HUES64 (cell line): ENCODE measurements around the gene MRGPRF.

Experiments
- H3K27ac ChIP-seq: 2 replicates; pipeline ENCODE4 v1.7.0; 2013; ENCODE audit warnings: low read depth, low read length, inconsistent platforms
- H3K27me3 ChIP-seq: 2 replicates; pipeline ENCODE4 v1.6.1; 2013; ENCODE audit warnings: mild to moderate bottlenecking, low read length; ENCODE audit not compliant: insufficient read depth
- H3K36me3 ChIP-seq: 2 replicates; pipeline ENCODE4 v1.6.1; 2013; ENCODE audit warnings: mild to moderate bottlenecking, low read length; ENCODE audit not compliant: insufficient read depth
- H3K4me1 ChIP-seq: 2 replicates; pipeline ENCODE4 v1.6.1; 2013; ENCODE audit warnings: mild to moderate bottlenecking, low read length, moderate library complexity; ENCODE audit not compliant: insufficient read depth
- H3K4me3 ChIP-seq: 2 replicates; pipeline ENCODE4 v1.5.1; 2013; ENCODE audit warnings: mild to moderate bottlenecking, low read length, moderate library complexity
- H3K9ac ChIP-seq: 2 replicates; pipeline ENCODE4 v1.6.1; 2013; ENCODE audit warnings: mild to moderate bottlenecking, low read depth, low read length
- H3K9me3 ChIP-seq: 2 replicates; pipeline ENCODE4 v1.6.1; 2013; ENCODE audit warnings: low read depth, low read length; ENCODE audit not compliant: insufficient read depth
- WGBS: fragments of 150-250, 120-280 bp; methylation state at CpG from one replicate; pipeline ENCODE4 v1.1.7; 2013; ENCODE audit warnings: missing lambda C conversion rate; 5-methylcytosine and 5-hydroxymethylcytosine counted together

The MRGPRF gene

GRCh38 chr11:69035150-69035945 is 22.3 kb upstream of the MRGPRF start:
- no peak overlapping the region for H3K27ac ChIP-seq
- no peak overlapping the region for H3K9ac ChIP-seq
- 73% methylated on average over 21 of the region's 21 CpGs for WGBS
- no peaks in the 10 kb centered on the region for H3K27me3 ChIP-seq
- no peaks in the 10 kb centered on the region for H3K36me3 ChIP-seq
- no peaks in the 10 kb centered on the region for H3K9me3 ChIP-seq
- H3K4me1 ChIP-seq = peaks cover 4% of the 10 kb centered on the region; the same call in 1 of the 2 replicates
- H3K4me3 ChIP-seq = no peak overlapping the region

DNA sequence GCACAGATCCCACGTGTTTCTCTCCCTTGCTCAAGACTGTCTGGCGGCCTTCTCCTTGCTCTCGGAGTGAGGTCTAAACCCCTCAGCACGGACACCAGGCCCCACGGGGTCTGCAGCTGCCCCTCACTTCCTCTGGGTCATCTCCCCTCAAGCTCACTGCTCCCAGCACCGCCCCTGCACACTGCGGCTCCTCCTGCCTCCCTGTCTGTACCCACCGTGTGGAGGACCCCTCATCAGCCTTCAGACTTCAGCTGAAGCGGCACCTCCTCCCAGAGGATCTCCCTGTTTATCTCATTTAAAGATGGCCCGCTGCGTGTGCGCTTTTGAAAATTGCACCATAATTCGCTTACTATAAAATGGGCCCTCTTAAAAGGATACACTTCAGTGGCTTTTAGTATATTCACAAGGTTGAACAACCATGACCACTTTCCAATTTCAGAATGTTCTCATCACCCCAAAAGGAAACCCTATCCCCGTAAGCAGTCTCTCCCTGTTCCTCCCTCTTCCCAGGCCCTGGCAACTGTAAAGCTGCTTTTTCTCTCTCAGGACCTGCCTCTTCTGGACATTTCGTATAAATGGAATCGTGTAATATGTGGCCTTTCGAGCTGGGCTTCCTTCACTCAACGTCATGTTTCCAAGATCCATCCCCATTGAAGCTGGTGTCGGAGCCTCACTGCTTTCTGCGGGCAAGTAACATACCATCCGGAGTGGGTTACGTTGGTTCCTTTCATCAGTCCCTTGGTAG is 21.2 kb upstream of the MRGPRF start:
- WGBS = 91% methylated on average over 22 of the region's 22 CpGs
- H3K4me3 ChIP-seq = no peak overlapping the region
- H3K27me3 ChIP-seq = no peaks in the 10 kb centered on the region
- H3K27ac ChIP-seq = no peak overlapping the region
- H3K9me3 ChIP-seq = no peaks in the 10 kb centered on the region
- no peak overlapping the region for H3K9ac ChIP-seq
- peaks cover 4% of the 10 kb centered on the region; the same call in 1 of the 2 replicates for H3K4me1 ChIP-seq
- H3K36me3 ChIP-seq = no peaks in the 10 kb centered on the region

DNA sequence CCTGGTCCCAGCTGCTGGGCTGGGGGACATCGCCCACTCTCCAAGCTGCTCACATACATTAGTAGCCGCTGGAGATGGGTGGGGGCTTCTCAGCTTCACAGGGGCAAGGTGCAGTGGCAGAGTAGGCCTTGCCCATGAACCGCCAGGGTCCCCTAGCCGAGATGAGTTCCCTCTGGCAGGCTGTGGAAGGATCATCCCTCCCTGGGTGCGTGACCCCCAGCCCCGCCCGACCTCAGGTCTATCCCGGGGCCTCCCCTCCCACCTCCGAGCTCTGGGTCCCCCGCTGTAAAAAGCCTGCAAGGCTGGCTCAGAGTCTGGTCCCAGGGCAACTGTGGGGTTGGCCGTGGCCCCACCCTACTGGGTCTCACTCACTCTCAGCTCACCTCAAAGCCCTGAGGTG is 20.4 kb upstream of the MRGPRF start:
- Histone ChIP-seq H3K27me3 (no peaks in the 10 kb centered on the region), H3K36me3 (no peaks in the 10 kb centered on the region), H3K9me3 (no peaks in the 10 kb centered on the region), H3K9ac (no peak overlapping the region), H3K4me3 (no peak overlapping the region), H3K4me1 (peaks cover 4% of the 10 kb centered on the region; the same call in 1 of the 2 replicates), H3K27ac (no peak overlapping the region)
- WGBS = 88% methylated on average over 11 of the region's 11 CpGs

- H3K27me3 ChIP-seq = no peaks in the 10 kb centered on the region
- no peak overlapping the region for H3K9ac ChIP-seq
- H3K27ac ChIP-seq = no peak overlapping the region
- WGBS = 83% methylated on average over 7 of the region's 7 CpGs
- no peaks in the 10 kb centered on the region for H3K36me3 ChIP-seq
- H3K9me3 ChIP-seq = no peaks in the 10 kb centered on the region
- peaks cover 6% of the 10 kb centered on the region; the same call in 1 of the 2 replicates for H3K4me1 ChIP-seq
- no peak overlapping the region for H3K4me3 ChIP-seq
Observed at GRCh38 chr11:69032833-69033232, 19.8 kb upstream of the MRGPRF start.

DNA sequence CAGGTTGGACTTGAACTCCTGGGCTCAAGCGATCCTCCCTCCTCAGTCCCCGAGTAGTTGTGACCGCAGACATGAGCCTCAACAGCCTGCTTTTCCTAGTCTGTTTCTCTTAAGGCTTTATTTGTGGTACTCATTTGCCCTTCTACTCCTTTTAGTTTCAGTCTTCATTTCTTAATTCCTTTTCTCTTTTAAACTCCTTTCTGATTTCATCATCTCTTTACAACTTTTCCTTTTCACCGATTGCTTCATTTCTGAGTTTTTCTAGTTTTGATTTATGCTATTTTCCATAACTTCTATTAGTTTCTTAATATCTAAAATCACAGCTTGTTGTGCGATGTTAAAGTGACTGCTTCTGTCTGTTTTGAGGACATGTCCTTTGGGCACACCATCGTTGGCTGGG is 17.3 kb upstream of the MRGPRF start:
- Histone ChIP-seq H3K27ac (no peak overlapping the region), H3K4me3 (no peak overlapping the region), H3K27me3 (no peaks in the 10 kb centered on the region), H3K36me3 (no peaks in the 10 kb centered on the region), H3K9ac (no peak overlapping the region), H3K4me1 (peaks cover 8% of the 10 kb centered on the region; the same call in 1 of the 2 replicates), H3K9me3 (no peaks in the 10 kb centered on the region)
- 92% methylated on average over 6 of the region's 6 CpGs for WGBS

DNA sequence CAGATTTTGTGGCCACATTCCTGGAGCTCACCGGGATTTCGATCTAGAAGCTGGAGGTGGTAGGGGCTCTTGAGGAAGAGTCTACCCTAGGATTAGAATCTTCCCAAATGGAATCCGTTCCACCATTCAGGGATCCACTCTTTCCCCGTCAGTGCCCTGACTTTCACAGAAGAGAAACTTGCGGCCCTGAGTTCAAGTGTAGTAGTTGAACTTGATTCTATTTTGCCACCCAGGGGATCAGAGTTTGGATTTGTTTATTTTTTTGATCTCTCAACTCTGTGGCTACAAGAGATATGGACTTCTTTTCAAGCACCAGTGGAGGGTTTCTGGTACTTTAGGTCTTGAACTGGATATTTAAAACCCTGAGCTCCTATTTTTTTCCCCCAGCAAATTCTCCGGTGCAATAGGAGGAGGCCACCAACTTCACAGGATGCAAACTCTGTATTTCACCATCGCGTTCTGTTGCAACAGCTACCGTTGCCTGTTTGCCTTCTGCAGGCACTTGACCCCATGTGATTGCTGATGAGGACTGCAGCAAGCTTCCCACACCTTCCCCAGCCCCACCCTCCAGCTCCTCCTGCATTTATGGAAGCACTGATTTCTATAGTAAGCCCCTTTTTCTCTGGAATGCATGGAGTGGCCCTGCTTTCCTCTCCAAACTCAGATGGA is 14.8 kb upstream of the MRGPRF start:
- Histone ChIP-seq H3K4me1 (peaks cover 4% of the 10 kb centered on the region; the same call in 1 of the 2 replicates), H3K27ac (no peak overlapping the region), H3K36me3 (no peaks in the 10 kb centered on the region), H3K9me3 (no peaks in the 10 kb centered on the region), H3K9ac (no peak overlapping the region), H3K27me3 (no peaks in the 10 kb centered on the region), H3K4me3 (no peak overlapping the region)
- WGBS = 81% methylated on average over 9 of the region's 9 CpGs

DNA sequence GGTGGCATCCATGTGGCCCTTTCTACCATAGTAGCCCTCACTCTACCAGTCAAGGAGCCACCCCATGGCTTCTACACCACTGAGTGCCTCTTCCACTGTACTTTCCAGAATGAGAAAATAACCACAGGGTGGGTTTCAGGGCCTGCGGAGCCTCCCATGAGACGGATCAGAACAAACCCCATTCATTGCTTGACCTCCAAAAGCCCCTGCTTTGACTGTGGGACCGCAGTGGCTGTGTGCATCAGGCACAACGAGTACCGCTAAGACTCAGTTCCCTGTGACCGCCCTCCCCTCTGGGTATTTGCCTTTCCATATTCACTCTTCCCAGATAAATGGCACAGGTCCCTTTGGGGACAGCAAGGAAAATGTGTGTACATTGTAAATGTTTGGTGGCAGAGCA is 11.5 kb upstream of the MRGPRF start:
- Histone ChIP-seq H3K27me3 (no peaks in the 10 kb centered on the region), H3K36me3 (no peaks in the 10 kb centered on the region), H3K4me1 (0 out of 2 replicates have a peak, but pooled peaks cover 4% of the 10 kb centered on the region), H3K4me3 (no peak overlapping the region), H3K9me3 (no peaks in the 10 kb centered on the region), H3K9ac (no peak overlapping the region), H3K27ac (no peak overlapping the region)
- WGBS = 97% methylated on average over 6 of the region's 6 CpGs

DNA sequence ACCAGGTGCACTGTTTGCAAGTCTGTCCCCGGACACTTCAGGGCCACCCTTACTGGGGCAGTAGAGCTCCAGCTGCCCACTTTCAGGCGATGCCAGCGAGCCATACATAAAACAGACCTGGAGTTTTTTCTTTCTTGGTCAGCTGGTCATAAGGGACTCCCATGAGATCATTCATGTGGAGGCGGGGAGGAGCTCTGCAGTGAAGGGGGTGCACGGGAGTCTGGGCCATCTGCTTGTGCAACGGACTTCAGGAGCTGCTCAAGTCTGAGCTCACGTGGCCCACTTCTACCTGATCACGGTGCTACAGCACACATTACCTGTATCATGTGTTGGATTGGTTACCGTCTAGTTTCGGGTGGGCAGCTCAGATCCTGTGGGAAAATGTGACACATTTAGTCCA is 9.2 kb upstream of the MRGPRF start:
- Histone ChIP-seq H3K9me3 (no peaks in the 10 kb centered on the region), H3K36me3 (no peaks in the 10 kb centered on the region), H3K9ac (no peak overlapping the region), H3K4me3 (no peak overlapping the region), H3K4me1 (no peaks in the 10 kb centered on the region), H3K27me3 (no peaks in the 10 kb centered on the region), H3K27ac (no peak overlapping the region)
- 95% methylated on average over 10 of the region's 10 CpGs for WGBS

GRCh38 chr11:69018924-69019323 is 5.9 kb upstream of the MRGPRF start:
- Histone ChIP-seq H3K36me3 (no peaks in the 10 kb centered on the region), H3K9ac (no peak overlapping the region), H3K9me3 (no peaks in the 10 kb centered on the region), H3K4me3 (no peak overlapping the region), H3K27ac (no peak overlapping the region), H3K27me3 (no peaks in the 10 kb centered on the region), H3K4me1 (peaks cover 11% of the 10 kb centered on the region)
- 81% methylated on average over 13 of the region's 13 CpGs for WGBS

DNA sequence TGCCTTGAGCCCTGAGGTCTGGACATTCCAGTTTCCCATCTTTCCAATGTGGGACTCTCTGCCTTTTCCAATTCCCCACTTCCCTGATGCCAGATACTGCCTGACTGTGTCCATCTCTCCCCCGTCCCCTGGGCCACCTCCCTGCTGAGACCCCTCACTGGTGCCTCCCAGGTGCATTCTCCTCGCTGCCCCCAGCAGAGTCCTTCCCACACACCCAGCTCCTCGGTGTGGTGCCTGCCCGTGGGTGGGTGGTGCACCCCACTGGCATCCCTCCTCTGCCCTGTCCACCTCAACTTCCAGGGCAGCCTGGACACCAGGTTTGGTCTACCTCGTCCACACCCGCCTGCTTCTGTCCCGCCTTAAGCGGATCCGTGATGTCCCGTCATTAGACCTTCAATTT is 4.9 kb upstream of the MRGPRF start:
- Histone ChIP-seq H3K27ac (no peak overlapping the region), H3K9me3 (no peaks in the 10 kb centered on the region), H3K36me3 (no peaks in the 10 kb centered on the region), H3K27me3 (no peaks in the 10 kb centered on the region), H3K4me3 (no peak overlapping the region), H3K9ac (no peak overlapping the region), H3K4me1 (peaks cover 12% of the 10 kb centered on the region)
- WGBS = 92% methylated on average over 10 of the region's 10 CpGs
